ENCODE results near the gene OLIG1. TPM values are rescaled to one million over a fixed set of nuclear protein-coding genes. Genes with fewer than 3 reads are reported as not detected.

OLIG1 gene
- total RNA-seq, 1 donor from 2014 or later, result not detected

GRCh38 chr21:33116676-33117075 lies 46.7 kb downstream of the OLIG1 start:
- H3K4me3 ChIP-seq, result no peak overlapping the region
- H3K27me3 ChIP-seq, result no peaks in the 10 kb centered on the region
- H3K9me3 ChIP-seq, result no peaks in the 10 kb centered on the region
- H3K27ac ChIP-seq, result no peak overlapping the region
- no peak for DNase-seq (ENCODE audit: extremely low spot score in 2 of 2)
- intact Hi-C loops (cut with DNase I), result no loop called here
- H3K36me3 ChIP-seq, result no peaks in the 10 kb centered on the region
- TF ChIP-seq POLR2AphosphoS5 (IDR thresholded peaks at IDR 0.05; ENCODE audit: insufficient read depth in 1 of 2, low read depth in 1 of 2) (no peak), CTCF (IDR thresholded peaks at IDR 0.05) (no peak), POLR2A (IDR thresholded peaks at IDR 0.05) (no peak)
- no peaks in the 10 kb centered on the region for H3K4me1 ChIP-seq

- TF ChIP-seq CTCF (IDR thresholded peaks at IDR 0.05), result no peak
- no peak for TF ChIP-seq POLR2AphosphoS5 (IDR thresholded peaks at IDR 0.05; ENCODE audit: insufficient read depth in 1 of 2, low read depth in 1 of 2)
- TF ChIP-seq POLR2A (IDR thresholded peaks at IDR 0.05), result no peak
- H3K27me3 ChIP-seq, result no peaks in the 10 kb centered on the region
- DNase-seq (ENCODE audit: extremely low spot score in 2 of 2), result no peak
- H3K9me3 ChIP-seq, result no peaks in the 10 kb centered on the region
- no peaks in the 10 kb centered on the region for H3K4me1 ChIP-seq
- no peaks in the 10 kb centered on the region for H3K36me3 ChIP-seq
- intact Hi-C loops (cut with DNase I), result no loop called here
- H3K27ac ChIP-seq, result no peak overlapping the region
- H3K4me3 ChIP-seq, result no peak overlapping the region
These were observed 47.4 kb downstream of the OLIG1 start for GRCh38 chr21:33117101-33117888.

Other genes starting within 250 kb of the OLIG1 start
- not detected for gene OLIG2, start 44.2 kb upstream of the OLIG1 start, total RNA-seq
- 9.3 TPM for gene IFNAR2, start 159.8 kb downstream of the OLIG1 start, total RNA-seq
- gene IL10RB, start 196.2 kb downstream of the OLIG1 start, total RNA-seq, result 31.7 TPM